HepG2 (cell line): Measurements from ENCODE around the gene PDZD2. TPM values are rescaled to one million over a fixed set of nuclear protein-coding genes. Genes with fewer than 3 reads are reported as not detected.

Experiments used
- ATAC-seq: fragments of 200-7000 bp; cut with Tn5 transposase; 3 replicates; pipeline ENCODE4 v1.9.1; 2020; ENCODE audit warnings: mild to moderate bottlenecking, moderate library complexity
- BruUV-seq: library from RNA; stranded (reverse); fragments of 400-500 nt; replicated peaks from 2 replicates; lab custom pipeline; 2021; lab: Mats Ljungman, UMichigan
- CTCF ChIA-PET: fragments of 300-600 bp; formaldehyde crosslinking; extraction: SDS; loops from one replicate; lab custom pipeline; 2021; ENCODE audit warnings: low total read pairs, inconsistent platforms, low intra/inter-chr PET ratio; lab: Yijun Ruan, JAX
- POLR2A ChIA-PET: fragments of 350-600 bp; sonication (Branson Sonifier 250); formaldehyde crosslinking; loops from one replicate; lab custom pipeline; 2020; ENCODE audit warnings: antibody characterized with exemption, inconsistent platforms; lab: Yijun Ruan, JAX
- DNase-seq: peaks from one replicate; pipeline ENCODE4 v3.0.0-alpha.2; 2015; ENCODE audit warnings: low spot score
- FAIRE-seq: peaks from 3 replicates; lab custom pipeline; 2011; peaks lifted over from hg19 to GRCh38; lab: Jason Lieb, UNC
- H2AFZ ChIP-seq: one replicate; pipeline ENCODE4 v1.6.1; 2011; ENCODE audit warnings: low read length, inconsistent platforms
- H3K27ac ChIP-seq: fragments of 300-600 bp; 3 replicates; pipeline ENCODE4 v1.8.0; 2011; ENCODE audit warnings: mixed run types, mild to moderate bottlenecking, mixed read lengths, low read length, inconsistent platforms; ENCODE audit not compliant: insufficient read depth; ENCODE audit errors: extremely low read length
- H3K27me3 ChIP-seq, 2 experiments: fragments of 200-600 bp in 1 of 2; 2 replicates in 1 of 2; 3 replicates in 1 of 2; pipeline versions ENCODE4 v1.6.0 to v1.8.0; 2011; ENCODE audit warnings: low read length in 2 of 2, mild to moderate bottlenecking in 2 of 2, moderate library complexity in 2 of 2, inconsistent platforms in 1 of 2; ENCODE audit not compliant: insufficient read depth in 2 of 2, control insufficient read depth in 1 of 2
- H3K36me3 ChIP-seq, 2 experiments: fragments of 200-600 bp in 1 of 2; replicated peaks in 1 of 2; 2 replicates in 1 of 2; 3 replicates in 1 of 2; pipeline versions ENCODE4 v1.5.1 to v1.8.0; 2011; ENCODE audit warnings: low read length in 2 of 2, inconsistent platforms in 1 of 2; ENCODE audit not compliant: insufficient read depth in 2 of 2, control insufficient read depth in 1 of 2
- H3K4me1 ChIP-seq: 2 replicates; pipeline ENCODE4 v1.5.1; 2012; ENCODE audit warnings: low read length, inconsistent platforms; ENCODE audit not compliant: insufficient read depth
- H3K4me2 ChIP-seq: 2 replicates; pipeline ENCODE4 v1.6.0; 2011; ENCODE audit warnings: low read depth, low read length, inconsistent platforms
- H3K4me3 ChIP-seq, 3 experiments: fragments of 200-600 bp in 1 of 3; sonication (generic), shearing (Covaris generic) in 1 of 3; replicated peaks in 1 of 3; 2 replicates each; pipeline ENCODE4 v1.5.1; 2011 to 2016; ENCODE audit warnings: low read length in 3 of 3, inconsistent platforms in 2 of 3, low read depth in 2 of 3, mild to moderate bottlenecking in 2 of 3, control low read depth in 1 of 3, mixed read lengths in 1 of 3; ENCODE audit not compliant: insufficient read depth in 1 of 3
- H3K79me2 ChIP-seq: one replicate; pipeline ENCODE4 v1.6.1; 2011; ENCODE audit warnings: low read length, inconsistent platforms; ENCODE audit not compliant: insufficient read depth
- H3K9ac ChIP-seq: 2 replicates; pipeline ENCODE4 v1.6.0; 2011; ENCODE audit warnings: mild to moderate bottlenecking, low read depth, low read length, inconsistent platforms; ENCODE audit not compliant: insufficient read depth
- H3K9me3 ChIP-seq: 2 replicates; pipeline ENCODE4 v1.5.1; 2012; ENCODE audit warnings: mild to moderate bottlenecking, low read length
- H4K20me1 ChIP-seq: 2 replicates; pipeline ENCODE4 v1.6.0; 2011; ENCODE audit warnings: inconsistent platforms, mild to moderate bottlenecking, low read length, moderate library complexity; ENCODE audit not compliant: insufficient read depth
- ATF7 ChIP-seq, 2 experiments: fragments of 450-650 bp in 1 of 2; sonication (generic) in 1 of 2; formaldehyde crosslinking in 1 of 2; IDR thresholded peaks; 2 replicates each; pipeline versions ENCODE4 v1.4.0 to v1.6.1; 2016 to 2020; ENCODE audit warnings: antibody characterized with exemption in 1 of 2, mild to moderate bottlenecking in 1 of 2, missing genetic modification reagents in 1 of 2
- CENPX ChIP-seq: sonication (generic); formaldehyde crosslinking; IDR thresholded peaks from 2 replicates; pipeline ENCODE4 v1.9.0; 2021; ENCODE audit warnings: mild to moderate bottlenecking, missing genetic modification reagents, moderate library complexity
- HNRNPH1 ChIP-seq: fragments of 200-400 bp; formaldehyde crosslinking; optimal IDR thresholded peaks from 2 replicates; pipeline ENCODE3; 2017; ENCODE audit warnings: mild to moderate bottlenecking, low read depth, low read length
- KAT7 ChIP-seq: IDR thresholded peaks from 2 replicates; pipeline ENCODE4 v1.6.1; 2018; ENCODE audit warnings: borderline replicate concordance, missing compliant biosample characterization
- MED1 ChIP-seq: sonication (generic); formaldehyde crosslinking; IDR thresholded peaks from 2 replicates; pipeline ENCODE4 v1.4.0; 2020; ENCODE audit warnings: missing genetic modification reagents
- REPIN1 ChIP-seq: sonication (generic); formaldehyde crosslinking; IDR thresholded peaks from 2 replicates; pipeline ENCODE4 v1.8.0; 2022; ENCODE audit warnings: missing genetic modification reagents, low read depth, mild to moderate bottlenecking, borderline replicate concordance
- RFX5 ChIP-seq: IDR thresholded peaks from 2 replicates; pipeline ENCODE4 v1.6.1; 2011; ENCODE audit warnings: low read depth, low read length, improper control_type of control experiment
- SETDB1 ChIP-seq: sonication (generic); formaldehyde crosslinking; IDR thresholded peaks from 2 replicates; pipeline ENCODE4 v1.5.1; 2020; ENCODE audit warnings: missing genetic modification reagents, mild to moderate bottlenecking, borderline replicate concordance
- STAG1 ChIP-seq: sonication (generic); formaldehyde crosslinking; IDR thresholded peaks from 2 replicates; pipeline ENCODE4 v1.4.0; 2020; ENCODE audit warnings: missing genetic modification reagents
- TFE3 ChIP-seq: IDR thresholded peaks from 2 replicates; pipeline ENCODE4 v1.6.1; 2016
- ZFX ChIP-seq: sonication (generic); formaldehyde crosslinking; IDR thresholded peaks from 2 replicates; pipeline ENCODE4 v1.4.0; 2020; ENCODE audit warnings: mild to moderate bottlenecking, low read depth, missing genetic modification reagents, moderate library complexity
- ZMYM4 ChIP-seq: sonication (generic); formaldehyde crosslinking; IDR thresholded peaks from 2 replicates; pipeline ENCODE4 v1.8.1; 2023; ENCODE audit warnings: mild to moderate bottlenecking, missing genetic modification reagents
- ZNF232 ChIP-seq: sonication (generic); formaldehyde crosslinking; IDR thresholded peaks from 2 replicates; pipeline ENCODE4 v1.4.0; 2020; ENCODE audit warnings: missing genetic modification reagents, borderline replicate concordance
- ZNF354B ChIP-seq: sonication (generic); formaldehyde crosslinking; IDR thresholded peaks from 2 replicates; pipeline ENCODE4 v1.8.0; 2022; ENCODE audit warnings: mild to moderate bottlenecking, missing genetic modification reagents
- ZNF552 ChIP-seq: sonication (generic); formaldehyde crosslinking; IDR thresholded peaks from 2 replicates; pipeline ENCODE4 v1.9.0; 2022; ENCODE audit warnings: missing genetic modification reagents, mild to moderate bottlenecking, borderline replicate concordance
- ZNF660 ChIP-seq: sonication (generic); formaldehyde crosslinking; IDR thresholded peaks from 2 replicates; pipeline ENCODE4 v1.5.1; 2020; ENCODE audit warnings: mild to moderate bottlenecking, low read depth, missing genetic modification reagents, borderline replicate concordance
- WGBS: methylation state at CpG from one replicate; pipeline ENCODE4 v1.1.6; 2017; ENCODE audit warnings: low lambda C conversion rate; 5-methylcytosine and 5-hydroxymethylcytosine counted together
- in situ Hi-C: cut with HindIII; loops from 2 replicates; pipeline ENCODE4 v1.10.0; 2017; ENCODE audit warnings: low pct_unique_long_range_greater_than_20kb; ENCODE audit not compliant: extremely low pct_ligation_motif_present
- intact Hi-C: fragments of 100-400 bp; cut with micrococcal nuclease; formaldehyde crosslinking; loops from one replicate; pipeline ENCODE4 v1.10.0; 2022; ENCODE audit not compliant: unreplicated experiment
- polyA plus RNA-seq, 8 experiments: library from polyadenylated mRNA; depleted of rRNA in 3 of 8; stranded (reverse) in 7 of 8; unstranded in 1 of 8; fragments of >200 nt; fragmentation: Illumina TruSeq in 4 of 8; extraction: Trizol in 4 of 8; gene quantifications; 2 replicates each; pipeline versions ENCODE4 v1.2.1 to v1.2.3, GENCODE V29; 2011 to 2016; ENCODE audit warnings: low read depth in 4 of 8, missing spikeins in 1 of 8, mixed read lengths in 1 of 8; ENCODE audit not compliant: insufficient read depth in 1 of 8
- total RNA-seq, 5 experiments: library from RNA; depleted of rRNA; stranded (reverse); fragments of >200 nt; fragmentation: Illumina TruSeq; extraction: Trizol; gene quantifications; 2 replicates each; pipeline ENCODE4 v1.2.3, GENCODE V29; 2016; ENCODE audit warnings: low read depth in 1 of 5
- TF ChIP-seq, protein P1 (sequence below): sonication (generic); formaldehyde crosslinking; IDR thresholded peaks from 2 replicates; pipeline ENCODE4 v1.8.1; 2022; ENCODE audit warnings: low read depth, mild to moderate bottlenecking, missing genetic modification reagents
- TF ChIP-seq, protein P2 (sequence below): sonication (generic); formaldehyde crosslinking; IDR thresholded peaks from 2 replicates; pipeline ENCODE4 v1.4.0; 2020; ENCODE audit warnings: missing genetic modification reagents

The PDZD2 gene
- total and polyA plus RNA-seq, 2 of the 13 experiments (the other 11 are each of a cell fraction or from before 2014, with no cell fraction given), result 0.04 TPM; not detected in 1

DNA sequence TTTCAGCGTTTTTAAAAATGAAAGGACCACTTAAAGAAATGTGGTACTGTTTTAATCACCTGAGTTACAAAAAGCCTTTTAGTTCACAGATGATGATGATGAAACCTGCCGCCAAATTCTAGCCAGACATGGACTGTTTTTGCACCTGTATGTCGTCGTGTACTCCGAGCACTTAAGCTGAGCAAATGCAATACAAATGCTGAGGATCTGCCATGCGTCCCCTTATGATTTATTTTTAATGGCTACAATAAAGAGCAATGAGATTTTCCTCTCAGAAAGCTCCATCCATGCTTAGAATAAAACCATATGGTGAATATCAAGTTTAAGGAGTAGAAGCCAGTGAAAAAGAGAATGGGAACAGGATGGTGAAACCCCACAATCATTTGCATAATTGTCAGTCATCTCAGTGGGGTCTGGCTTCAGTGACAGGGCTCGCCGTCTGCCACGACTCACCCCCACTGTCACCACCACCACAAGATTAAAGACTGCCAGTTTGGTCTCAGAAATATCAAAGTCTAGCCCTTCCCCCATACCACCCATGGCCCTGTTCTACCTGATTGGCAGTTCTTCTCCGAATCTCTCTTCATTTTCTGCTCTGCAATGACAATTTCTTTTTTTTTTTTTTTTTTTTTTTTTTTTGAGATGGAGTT lies 375.3 kb downstream of the PDZD2 start:
- no peaks in the 10 kb centered on the region for H3K79me2 ChIP-seq
- WGBS, result 31% methylated on average over 10 of the region's 10 CpGs
- peaks cover 0 to 38% of the 10 kb centered on the region in 2 experiments; a peak in 2 of 5 replicates for H3K27me3 ChIP-seq
- no peak overlapping the region for H2AFZ ChIP-seq
- H3K4me1 ChIP-seq, result no peaks in the 10 kb centered on the region
- no peaks in the 10 kb centered on the region for H3K36me3 ChIP-seq
- DNase-seq, result no peak
- FAIRE-seq, result no peak
- no peaks in the 10 kb centered on the region for H3K9me3 ChIP-seq
- TF ChIP-seq MED1 (no peak), ZNF354B (CRISPR knock-in tag) (no peak), ZNF660 (CRISPR knock-in tag) (no peak), ZMYM4 (CRISPR knock-in tag) (no peak), CENPX (CRISPR knock-in tag) (no peak), ZNF552 (no peak), ATF7 (IDR thresholded peaks at IDR 0.05) (no peak), ATF7 (CRISPR knock-in tag; IDR thresholded peaks at IDR 0.05) (no peak), STAG1 (CRISPR knock-in tag) (no peak), SETDB1 (CRISPR knock-in tag) (no peak), TFE3 (CRISPR knock-in tag) (no peak), ZFX (CRISPR knock-in tag) (no peak), HNRNPH1 (no peak), REPIN1 (CRISPR knock-in tag) (no peak), RFX5 (no peak), KAT7 (CRISPR knock-in tag) (no peak), ZNF232 (CRISPR knock-in tag) (no peak)
- TF ChIP-seq, protein P1, sequence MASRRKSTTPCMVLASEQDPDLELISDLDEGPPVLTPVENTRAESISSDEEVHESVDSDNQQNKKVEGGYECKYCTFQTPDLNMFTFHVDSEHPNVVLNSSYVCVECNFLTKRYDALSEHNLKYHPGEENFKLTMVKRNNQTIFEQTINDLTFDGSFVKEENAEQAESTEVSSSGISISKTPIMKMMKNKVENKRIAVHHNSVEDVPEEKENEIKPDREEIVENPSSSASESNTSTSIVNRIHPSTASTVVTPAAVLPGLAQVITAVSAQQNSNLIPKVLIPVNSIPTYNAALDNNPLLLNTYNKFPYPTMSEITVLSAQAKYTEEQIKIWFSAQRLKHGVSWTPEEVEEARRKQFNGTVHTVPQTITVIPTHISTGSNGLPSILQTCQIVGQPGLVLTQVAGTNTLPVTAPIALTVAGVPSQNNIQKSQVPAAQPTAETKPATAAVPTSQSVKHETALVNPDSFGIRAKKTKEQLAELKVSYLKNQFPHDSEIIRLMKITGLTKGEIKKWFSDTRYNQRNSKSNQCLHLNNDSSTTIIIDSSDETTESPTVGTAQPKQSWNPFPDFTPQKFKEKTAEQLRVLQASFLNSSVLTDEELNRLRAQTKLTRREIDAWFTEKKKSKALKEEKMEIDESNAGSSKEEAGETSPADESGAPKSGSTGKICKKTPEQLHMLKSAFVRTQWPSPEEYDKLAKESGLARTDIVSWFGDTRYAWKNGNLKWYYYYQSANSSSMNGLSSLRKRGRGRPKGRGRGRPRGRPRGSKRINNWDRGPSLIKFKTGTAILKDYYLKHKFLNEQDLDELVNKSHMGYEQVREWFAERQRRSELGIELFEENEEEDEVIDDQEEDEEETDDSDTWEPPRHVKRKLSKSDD, result no peak
- TF ChIP-seq, protein P2, sequence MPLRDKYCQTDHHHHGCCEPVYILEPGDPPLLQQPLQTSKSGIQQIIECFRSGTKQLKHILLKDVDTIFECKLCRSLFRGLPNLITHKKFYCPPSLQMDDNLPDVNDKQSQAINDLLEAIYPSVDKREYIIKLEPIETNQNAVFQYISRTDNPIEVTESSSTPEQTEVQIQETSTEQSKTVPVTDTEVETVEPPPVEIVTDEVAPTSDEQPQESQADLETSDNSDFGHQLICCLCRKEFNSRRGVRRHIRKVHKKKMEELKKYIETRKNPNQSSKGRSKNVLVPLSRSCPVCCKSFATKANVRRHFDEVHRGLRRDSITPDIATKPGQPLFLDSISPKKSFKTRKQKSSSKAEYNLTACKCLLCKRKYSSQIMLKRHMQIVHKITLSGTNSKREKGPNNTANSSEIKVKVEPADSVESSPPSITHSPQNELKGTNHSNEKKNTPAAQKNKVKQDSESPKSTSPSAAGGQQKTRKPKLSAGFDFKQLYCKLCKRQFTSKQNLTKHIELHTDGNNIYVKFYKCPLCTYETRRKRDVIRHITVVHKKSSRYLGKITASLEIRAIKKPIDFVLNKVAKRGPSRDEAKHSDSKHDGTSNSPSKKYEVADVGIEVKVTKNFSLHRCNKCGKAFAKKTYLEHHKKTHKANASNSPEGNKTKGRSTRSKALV (CRISPR knock-in tag), result no peak
- ChIA-PET POLR2A (no interaction called here), CTCF (no interaction called here)
- no TSS peak for BruUV-seq
- H4K20me1 ChIP-seq, result no peaks in the 10 kb centered on the region
- H3K4me3 ChIP-seq, result no peak overlapping the region
- in situ Hi-C loops, result no loop called here
- H3K9ac ChIP-seq, result no peak overlapping the region
- no peak overlapping the region for H3K27ac ChIP-seq
- no peak for ATAC-seq
- intact Hi-C loops, result no loop called here
- H3K4me2 ChIP-seq, result no peak overlapping the region
